Measurements from ENCODE around the gene TTLL11. TPM values are rescaled to one million over a fixed set of nuclear protein-coding genes. Genes with fewer than 3 reads are reported as not detected.

The TTLL11 gene
- total RNA-seq, 2 experiments from 2014 or later = 3.3 to 6.9 TPM

DNA sequence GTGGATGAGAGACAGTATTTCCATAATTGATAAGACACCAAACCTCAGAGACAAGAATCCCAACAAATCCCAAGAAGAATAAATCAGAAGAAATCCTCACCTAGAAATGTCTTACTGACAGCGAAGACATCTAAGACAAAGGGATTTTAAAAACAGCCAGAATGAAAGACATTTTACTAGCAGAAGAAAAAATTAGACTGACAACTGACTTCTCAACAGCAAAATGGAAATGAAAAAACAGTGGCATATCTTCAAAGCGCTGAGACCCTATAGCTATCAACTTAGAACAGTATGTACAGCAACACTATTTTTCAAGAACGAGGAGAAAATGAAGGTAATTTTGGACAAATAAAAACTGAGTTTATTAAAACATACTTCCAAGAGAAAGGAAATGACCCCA lies 16.3 kb downstream of the TTLL11 start:
- Histone ChIP-seq H2AFZ (ENCODE audit: low read length) (no peak overlapping the region), H3K9me2 (ENCODE audit: insufficient read depth, low read length) (no peaks in the 10 kb centered on the region), H3K9me3 (ENCODE audit: low read length) (no peaks in the 10 kb centered on the region), H4K20me1 (ENCODE audit: insufficient read depth, low read length) (no peaks in the 10 kb centered on the region), H3K4me2 (ENCODE audit: low read length) (no peak overlapping the region), H3K4me3 (ENCODE audit: low read depth, low read length, poor library complexity, severe bottlenecking) (no peak overlapping the region), H3K4me1 (ENCODE audit: insufficient read depth, low read length, poor library complexity, severe bottlenecking) (no peaks in the 10 kb centered on the region), H3K27ac (ENCODE audit: low read depth, low read length, poor library complexity, severe bottlenecking) (no peak overlapping the region), H3K36me3 (ENCODE audit: insufficient read depth, low read length) (no peaks in the 10 kb centered on the region), H3K79me2 (ENCODE audit: insufficient read depth, low read depth, low read length) (no peaks in the 10 kb centered on the region)
- TF ChIP-seq EZH2phosphoT487 (IDR thresholded peaks at IDR 0.05; ENCODE audit: borderline replicate concordance, low read depth, low read length) = no peak
- TF ChIP-seq, protein P1, sequence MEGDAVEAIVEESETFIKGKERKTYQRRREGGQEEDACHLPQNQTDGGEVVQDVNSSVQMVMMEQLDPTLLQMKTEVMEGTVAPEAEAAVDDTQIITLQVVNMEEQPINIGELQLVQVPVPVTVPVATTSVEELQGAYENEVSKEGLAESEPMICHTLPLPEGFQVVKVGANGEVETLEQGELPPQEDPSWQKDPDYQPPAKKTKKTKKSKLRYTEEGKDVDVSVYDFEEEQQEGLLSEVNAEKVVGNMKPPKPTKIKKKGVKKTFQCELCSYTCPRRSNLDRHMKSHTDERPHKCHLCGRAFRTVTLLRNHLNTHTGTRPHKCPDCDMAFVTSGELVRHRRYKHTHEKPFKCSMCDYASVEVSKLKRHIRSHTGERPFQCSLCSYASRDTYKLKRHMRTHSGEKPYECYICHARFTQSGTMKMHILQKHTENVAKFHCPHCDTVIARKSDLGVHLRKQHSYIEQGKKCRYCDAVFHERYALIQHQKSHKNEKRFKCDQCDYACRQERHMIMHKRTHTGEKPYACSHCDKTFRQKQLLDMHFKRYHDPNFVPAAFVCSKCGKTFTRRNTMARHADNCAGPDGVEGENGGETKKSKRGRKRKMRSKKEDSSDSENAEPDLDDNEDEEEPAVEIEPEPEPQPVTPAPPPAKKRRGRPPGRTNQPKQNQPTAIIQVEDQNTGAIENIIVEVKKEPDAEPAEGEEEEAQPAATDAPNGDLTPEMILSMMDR (conservative IDR thresholded peaks at IDR 0.05; ENCODE audit: low read length) = no peak
- no peak for DNase-seq (ENCODE audit: low spot score)
- intact Hi-C loops (cut with micrococcal nuclease; ENCODE audit: unreplicated experiment) = no loop called here
- BruUV-seq (replicated peaks) = no TSS peak
- ChIA-PET POLR2A (no interaction called here), CTCF (ENCODE audit: unreplicated experiment) (no interaction called here)

DNA sequence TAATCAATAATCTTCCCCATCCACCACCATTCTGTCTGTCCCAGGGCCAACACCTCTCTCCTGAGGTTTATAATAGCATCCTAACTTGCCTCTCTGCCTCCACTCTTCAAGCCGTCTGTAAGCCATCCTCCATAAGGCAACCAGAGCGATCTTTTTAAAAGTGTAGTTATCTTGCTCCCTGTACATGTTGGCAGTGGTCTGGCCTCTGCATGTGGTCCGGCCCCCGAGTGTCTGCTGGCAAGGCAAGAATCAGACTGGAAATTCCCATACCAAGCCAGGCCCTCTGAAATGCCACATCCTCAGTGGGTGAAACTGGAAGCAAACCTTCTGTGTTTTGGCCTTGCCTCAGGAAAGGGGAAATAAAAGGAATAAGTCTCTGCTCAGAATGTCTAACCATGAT lies 17.0 kb downstream of the TTLL11 start:
- H3K4me2 ChIP-seq (ENCODE audit: low read length) = no peak overlapping the region
- no peaks in the 10 kb centered on the region for H4K20me1 ChIP-seq (ENCODE audit: insufficient read depth, low read length)
- TF ChIP-seq EZH2phosphoT487 (IDR thresholded peaks at IDR 0.05; ENCODE audit: borderline replicate concordance, low read depth, low read length) = no peak
- TF ChIP-seq, protein P1 (conservative IDR thresholded peaks at IDR 0.05; ENCODE audit: low read length) = no peak
- no peaks in the 10 kb centered on the region for H3K4me1 ChIP-seq (ENCODE audit: insufficient read depth, low read length, poor library complexity, severe bottlenecking)
- ChIA-PET POLR2A (no interaction called here), CTCF (ENCODE audit: unreplicated experiment) (no interaction called here)
- H2AFZ ChIP-seq (ENCODE audit: low read length) = no peak overlapping the region
- BruUV-seq (replicated peaks) = no TSS peak
- DNase-seq (ENCODE audit: low spot score) = no peak
- no peaks in the 10 kb centered on the region for H3K36me3 ChIP-seq (ENCODE audit: insufficient read depth, low read length)
- intact Hi-C loops (cut with micrococcal nuclease; ENCODE audit: unreplicated experiment) = no loop called here
- H3K79me2 ChIP-seq (ENCODE audit: insufficient read depth, low read depth, low read length) = no peaks in the 10 kb centered on the region
- H3K9me3 ChIP-seq (ENCODE audit: low read length) = no peaks in the 10 kb centered on the region
- H3K9me2 ChIP-seq (ENCODE audit: insufficient read depth, low read length) = no peaks in the 10 kb centered on the region
- H3K4me3 ChIP-seq (ENCODE audit: low read depth, low read length, poor library complexity, severe bottlenecking) = no peak overlapping the region
- no peak overlapping the region for H3K27ac ChIP-seq (ENCODE audit: low read depth, low read length, poor library complexity, severe bottlenecking)

DNA sequence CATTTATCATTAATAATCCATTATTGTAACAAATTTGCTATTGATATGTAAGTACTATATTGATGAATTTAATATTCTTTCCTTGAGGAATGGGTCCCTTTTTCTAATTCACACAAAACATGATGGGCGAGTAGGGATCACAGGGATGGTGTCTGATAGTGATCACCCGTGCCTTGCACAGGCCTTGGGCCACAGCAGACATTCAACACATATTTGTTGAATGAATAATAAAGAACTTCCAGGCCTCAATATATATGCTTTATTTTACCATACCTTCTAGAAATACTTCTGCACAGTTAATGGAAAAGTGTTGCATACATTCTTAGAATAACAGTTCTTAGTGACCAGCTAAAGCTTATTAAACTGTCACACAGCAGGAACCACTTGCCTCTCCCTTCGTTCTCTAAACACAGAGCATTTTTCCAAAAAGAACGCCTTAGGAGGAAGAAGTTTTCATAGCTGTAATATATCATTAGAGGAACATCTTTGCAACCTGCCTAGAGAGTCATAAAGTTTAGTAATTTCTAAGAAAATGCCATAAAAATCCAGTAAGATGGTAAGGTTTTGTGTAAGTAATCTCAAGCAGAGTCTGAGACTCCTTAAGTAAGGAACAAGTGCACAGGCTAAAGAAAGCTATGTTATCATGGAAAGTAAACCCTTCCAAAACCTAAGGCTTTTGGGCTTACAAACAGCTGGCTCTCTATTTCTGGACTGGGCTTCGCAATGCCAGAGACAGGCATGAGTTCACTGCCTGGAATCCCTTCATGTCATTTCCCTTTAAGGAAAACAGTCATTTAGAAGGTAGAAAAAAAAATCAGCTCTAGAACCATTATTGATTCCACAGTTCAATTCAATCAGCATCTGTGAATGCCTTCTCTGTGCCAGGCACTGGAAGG lies 17.7 kb downstream of the TTLL11 start:
- CTCF ChIA-PET (ENCODE audit: unreplicated experiment) = no interaction called here
- intact Hi-C loops (cut with micrococcal nuclease; ENCODE audit: unreplicated experiment) = no loop called here

More for the DNA sequence above, 17.7 kb downstream of the TTLL11 start:
- no peak for DNase-seq (ENCODE audit: low spot score)
- no peak overlapping the region for H3K4me3 ChIP-seq (ENCODE audit: low read depth, low read length, poor library complexity, severe bottlenecking)
- H3K9me3 ChIP-seq (ENCODE audit: low read length) = no peaks in the 10 kb centered on the region
- POLR2A ChIA-PET = interaction anchor here (0.5 to 1.0 kb wide), 2 partner anchors 13 to 16 kb away, joined by 3 read pairs; no protein-coding TSS in a partner anchor
- H3K27ac ChIP-seq (ENCODE audit: low read depth, low read length, poor library complexity, severe bottlenecking) = no peak overlapping the region
- H3K4me1 ChIP-seq (ENCODE audit: insufficient read depth, low read length, poor library complexity, severe bottlenecking) = no peaks in the 10 kb centered on the region
- H3K36me3 ChIP-seq (ENCODE audit: insufficient read depth, low read length) = no peaks in the 10 kb centered on the region
- no TSS peak for BruUV-seq (replicated peaks)
- H3K79me2 ChIP-seq (ENCODE audit: insufficient read depth, low read depth, low read length) = no peaks in the 10 kb centered on the region
- H4K20me1 ChIP-seq (ENCODE audit: insufficient read depth, low read length) = no peaks in the 10 kb centered on the region
- H3K4me2 ChIP-seq (ENCODE audit: low read length) = no peak overlapping the region
- no peak overlapping the region for H2AFZ ChIP-seq (ENCODE audit: low read length)
- no peak for TF ChIP-seq EZH2phosphoT487 (IDR thresholded peaks at IDR 0.05; ENCODE audit: borderline replicate concordance, low read depth, low read length)
- TF ChIP-seq, protein P1 (conservative IDR thresholded peaks at IDR 0.05; ENCODE audit: low read length) = no peak
- H3K9me2 ChIP-seq (ENCODE audit: insufficient read depth, low read length) = no peaks in the 10 kb centered on the region
